ENCODE data around the gene PLA2G2D. TPM values are rescaled to one million over a fixed set of nuclear protein-coding genes. Genes with fewer than 3 reads are reported as not detected.

Gene PLA2G2D
- total and polyA plus RNA-seq, 2 experiments from 2014 or later, result not detected

DNA sequence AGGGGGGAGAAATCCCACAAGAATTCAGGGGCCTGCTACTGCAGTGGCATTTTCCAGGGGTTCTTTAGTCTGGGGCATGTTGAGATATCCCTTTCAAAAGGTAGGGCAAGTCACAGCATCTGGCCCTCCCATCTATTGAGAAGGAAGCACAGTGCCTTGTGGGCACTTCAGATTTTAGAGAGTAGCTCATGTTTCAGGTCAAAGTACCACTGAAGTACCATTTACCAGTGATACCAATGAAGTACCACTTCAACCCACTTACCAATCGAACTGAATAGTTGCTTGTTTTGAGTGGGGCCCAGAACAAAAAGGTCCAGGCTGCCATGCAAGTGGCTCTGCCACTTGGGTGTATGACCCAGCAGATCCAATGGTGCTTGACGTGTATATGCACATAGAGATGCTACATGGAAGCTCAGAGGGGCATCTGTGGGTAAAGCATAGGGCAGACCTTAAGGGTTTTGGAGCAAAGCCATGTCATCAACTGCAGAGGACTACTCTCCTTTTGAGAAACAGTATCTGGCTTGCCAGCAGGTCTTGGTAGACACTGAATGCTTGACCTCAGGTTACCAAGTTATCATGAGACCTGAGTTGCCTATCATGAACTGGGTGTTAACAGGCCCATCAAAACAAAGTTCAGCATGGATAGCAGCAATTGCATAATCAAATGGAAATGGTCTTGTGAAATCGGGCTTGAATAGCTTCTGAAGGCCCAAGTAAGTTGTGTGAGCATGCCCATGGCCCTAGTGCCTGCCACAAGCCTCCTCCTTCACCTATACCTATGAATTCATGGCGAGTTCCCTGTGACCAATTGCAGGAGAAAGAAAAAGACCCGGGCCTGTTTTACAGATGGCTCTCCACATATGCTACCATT is 23.5 kb downstream of the PLA2G2D start (continued):
- TF ChIP-seq, protein P1, sequence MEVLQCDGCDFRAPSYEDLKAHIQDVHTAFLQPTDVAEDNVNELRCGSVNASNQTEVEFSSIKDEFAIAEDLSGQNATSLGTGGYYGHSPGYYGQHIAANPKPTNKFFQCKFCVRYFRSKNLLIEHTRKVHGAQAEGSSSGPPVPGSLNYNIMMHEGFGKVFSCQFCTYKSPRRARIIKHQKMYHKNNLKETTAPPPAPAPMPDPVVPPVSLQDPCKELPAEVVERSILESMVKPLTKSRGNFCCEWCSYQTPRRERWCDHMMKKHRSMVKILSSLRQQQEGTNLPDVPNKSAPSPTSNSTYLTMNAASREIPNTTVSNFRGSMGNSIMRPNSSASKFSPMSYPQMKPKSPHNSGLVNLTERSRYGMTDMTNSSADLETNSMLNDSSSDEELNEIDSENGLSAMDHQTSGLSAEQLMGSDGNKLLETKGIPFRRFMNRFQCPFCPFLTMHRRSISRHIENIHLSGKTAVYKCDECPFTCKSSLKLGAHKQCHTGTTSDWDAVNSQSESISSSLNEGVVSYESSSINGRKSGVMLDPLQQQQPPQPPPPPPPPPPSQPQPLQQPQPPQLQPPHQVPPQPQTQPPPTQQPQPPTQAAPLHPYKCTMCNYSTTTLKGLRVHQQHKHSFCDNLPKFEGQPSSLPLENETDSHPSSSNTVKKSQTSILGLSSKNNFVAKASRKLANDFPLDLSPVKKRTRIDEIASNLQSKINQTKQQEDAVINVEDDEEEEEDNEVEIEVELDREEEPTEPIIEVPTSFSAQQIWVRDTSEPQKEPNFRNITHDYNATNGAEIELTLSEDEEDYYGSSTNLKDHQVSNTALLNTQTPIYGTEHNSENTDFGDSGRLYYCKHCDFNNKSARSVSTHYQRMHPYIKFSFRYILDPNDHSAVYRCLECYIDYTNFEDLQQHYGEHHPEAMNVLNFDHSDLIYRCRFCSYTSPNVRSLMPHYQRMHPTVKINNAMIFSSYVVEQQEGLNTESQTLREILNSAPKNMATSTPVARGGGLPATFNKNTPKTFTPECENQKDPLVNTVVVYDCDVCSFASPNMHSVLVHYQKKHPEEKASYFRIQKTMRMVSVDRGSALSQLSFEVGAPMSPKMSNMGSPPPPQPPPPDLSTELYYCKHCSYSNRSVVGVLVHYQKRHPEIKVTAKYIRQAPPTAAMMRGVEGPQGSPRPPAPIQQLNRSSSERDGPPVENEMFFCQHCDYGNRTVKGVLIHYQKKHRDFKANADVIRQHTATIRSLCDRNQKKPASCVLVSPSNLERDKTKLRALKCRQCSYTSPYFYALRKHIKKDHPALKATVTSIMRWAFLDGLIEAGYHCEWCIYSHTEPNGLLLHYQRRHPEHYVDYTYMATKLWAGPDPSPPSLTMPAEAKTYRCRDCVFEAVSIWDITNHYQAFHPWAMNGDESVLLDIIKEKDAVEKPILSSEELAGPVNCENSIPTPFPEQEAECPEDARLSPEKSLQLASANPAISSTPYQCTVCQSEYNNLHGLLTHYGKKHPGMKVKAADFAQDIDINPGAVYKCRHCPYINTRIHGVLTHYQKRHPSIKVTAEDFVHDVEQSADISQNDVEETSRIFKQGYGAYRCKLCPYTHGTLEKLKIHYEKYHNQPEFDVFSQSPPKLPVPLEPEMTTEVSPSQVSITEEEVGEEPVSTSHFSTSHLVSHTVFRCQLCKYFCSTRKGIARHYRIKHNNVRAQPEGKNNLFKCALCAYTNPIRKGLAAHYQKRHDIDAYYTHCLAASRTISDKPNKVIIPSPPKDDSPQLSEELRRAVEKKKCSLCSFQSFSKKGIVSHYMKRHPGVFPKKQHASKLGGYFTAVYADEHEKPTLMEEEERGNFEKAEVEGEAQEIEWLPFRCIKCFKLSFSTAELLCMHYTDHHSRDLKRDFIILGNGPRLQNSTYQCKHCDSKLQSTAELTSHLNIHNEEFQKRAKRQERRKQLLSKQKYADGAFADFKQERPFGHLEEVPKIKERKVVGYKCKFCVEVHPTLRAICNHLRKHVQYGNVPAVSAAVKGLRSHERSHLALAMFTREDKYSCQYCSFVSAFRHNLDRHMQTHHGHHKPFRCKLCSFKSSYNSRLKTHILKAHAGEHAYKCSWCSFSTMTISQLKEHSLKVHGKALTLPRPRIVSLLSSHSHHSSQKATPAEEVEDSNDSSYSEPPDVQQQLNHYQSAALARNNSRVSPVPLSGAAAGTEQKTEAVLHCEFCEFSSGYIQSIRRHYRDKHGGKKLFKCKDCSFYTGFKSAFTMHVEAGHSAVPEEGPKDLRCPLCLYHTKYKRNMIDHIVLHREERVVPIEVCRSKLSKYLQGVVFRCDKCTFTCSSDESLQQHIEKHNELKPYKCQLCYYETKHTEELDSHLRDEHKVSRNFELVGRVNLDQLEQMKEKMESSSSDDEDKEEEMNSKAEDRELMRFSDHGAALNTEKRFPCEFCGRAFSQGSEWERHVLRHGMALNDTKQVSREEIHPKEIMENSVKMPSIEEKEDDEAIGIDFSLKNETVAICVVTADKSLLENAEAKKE (CRISPR knock-in tag; IDR thresholded peaks at IDR 0.05), result no peak
- no peak for TF ChIP-seq EZH2phosphoT487 (IDR thresholded peaks at IDR 0.05; ENCODE audit: unreplicated experiment)
- TF ChIP-seq ZNF331 (CRISPR knock-in tag; IDR thresholded peaks at IDR 0.05; ENCODE audit: low read depth), result no peak
- TF ChIP-seq NANOG (IDR thresholded peaks at IDR 0.05; ENCODE audit: borderline replicate concordance), result no peak
- no peak for TF ChIP-seq POLR2AphosphoS5 (IDR thresholded peaks at IDR 0.05; ENCODE audit: low read depth)
- TF ChIP-seq CREB1 (CRISPR knock-in tag; IDR thresholded peaks at IDR 0.05; ENCODE audit: low read depth), result no peak

DNA sequence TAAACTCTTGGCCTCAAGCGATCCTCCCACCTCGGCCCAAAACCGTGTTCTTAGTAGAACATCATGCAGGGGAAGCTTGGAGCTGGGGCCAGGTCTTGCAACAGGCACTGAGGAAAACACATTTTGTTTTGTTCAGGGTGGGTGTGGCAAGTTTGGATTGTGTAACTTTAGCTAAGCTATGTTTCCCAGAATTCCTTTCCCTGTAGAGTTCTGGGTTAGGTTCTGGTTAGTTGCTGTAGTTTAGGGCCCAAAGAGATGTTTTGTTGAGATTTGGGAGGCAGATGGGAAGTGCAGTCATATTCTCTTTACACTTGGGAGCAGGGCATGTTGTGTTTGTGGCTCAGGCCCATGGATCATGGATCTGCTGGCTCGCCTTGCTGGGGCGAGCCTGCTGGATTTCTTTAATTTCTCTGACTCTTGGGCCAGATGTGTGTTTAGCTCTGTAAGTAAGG is 25.4 kb downstream of the PLA2G2D start:
- Mint-ChIP-seq H3K4me1 (peaks cover 3% of the 10 kb centered on the region; the same call in 2 of the 3 replicates), H3K27me3 (ENCODE audit: insufficient read depth, low read depth, poor library complexity) (peaks cover 3% of the 10 kb centered on the region), H3K9me3 (peaks cover 74% of the 10 kb centered on the region), H3K27ac (no peak overlapping the region), H3K36me3 (ENCODE audit: low read depth) (peaks cover 41% of the 10 kb centered on the region), H3K4me3 (no peak overlapping the region)
- TF ChIP-seq EZH2 (IDR thresholded peaks at IDR 0.05; ENCODE audit: low read depth, unreplicated experiment) (no peak), ZNF331 (CRISPR knock-in tag; IDR thresholded peaks at IDR 0.05; ENCODE audit: low read depth) (no peak), EZH2phosphoT487 (IDR thresholded peaks at IDR 0.05; ENCODE audit: unreplicated experiment) (no peak)
- TF ChIP-seq, protein P2, sequence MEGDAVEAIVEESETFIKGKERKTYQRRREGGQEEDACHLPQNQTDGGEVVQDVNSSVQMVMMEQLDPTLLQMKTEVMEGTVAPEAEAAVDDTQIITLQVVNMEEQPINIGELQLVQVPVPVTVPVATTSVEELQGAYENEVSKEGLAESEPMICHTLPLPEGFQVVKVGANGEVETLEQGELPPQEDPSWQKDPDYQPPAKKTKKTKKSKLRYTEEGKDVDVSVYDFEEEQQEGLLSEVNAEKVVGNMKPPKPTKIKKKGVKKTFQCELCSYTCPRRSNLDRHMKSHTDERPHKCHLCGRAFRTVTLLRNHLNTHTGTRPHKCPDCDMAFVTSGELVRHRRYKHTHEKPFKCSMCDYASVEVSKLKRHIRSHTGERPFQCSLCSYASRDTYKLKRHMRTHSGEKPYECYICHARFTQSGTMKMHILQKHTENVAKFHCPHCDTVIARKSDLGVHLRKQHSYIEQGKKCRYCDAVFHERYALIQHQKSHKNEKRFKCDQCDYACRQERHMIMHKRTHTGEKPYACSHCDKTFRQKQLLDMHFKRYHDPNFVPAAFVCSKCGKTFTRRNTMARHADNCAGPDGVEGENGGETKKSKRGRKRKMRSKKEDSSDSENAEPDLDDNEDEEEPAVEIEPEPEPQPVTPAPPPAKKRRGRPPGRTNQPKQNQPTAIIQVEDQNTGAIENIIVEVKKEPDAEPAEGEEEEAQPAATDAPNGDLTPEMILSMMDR (conservative IDR thresholded peaks at IDR 0.05; ENCODE audit: low read depth in 2 of 2), result no peak
- no peak for DNase-seq (ENCODE audit: low spot score)
- H3K4me3 ChIP-seq, result no peak overlapping the region
- H3F3A ChIP-seq (replicated peaks; ENCODE audit: low read depth), result no peaks in the 10 kb centered on the region
- no peak overlapping the region for H3K4me2 ChIP-seq
- no peak for ATAC-seq
- no peaks in the 10 kb centered on the region for H4K20me1 ChIP-seq (replicated peaks; ENCODE audit: insufficient read depth)
- H3K27ac ChIP-seq (ENCODE audit: low read depth), result no peak overlapping the region
- no peaks in the 10 kb centered on the region for H3K79me2 ChIP-seq (replicated peaks; ENCODE audit: insufficient read depth)
- H3K36me3 ChIP-seq (ENCODE audit: insufficient read depth), result no peaks in the 10 kb centered on the region; the same call in 1 of the 2 replicates
- H3K9me2 ChIP-seq (ENCODE audit: insufficient read depth), result no peaks in the 10 kb centered on the region
- H2AFZ ChIP-seq, result no peak overlapping the region
- no peaks in the 10 kb centered on the region for H3K27me3 ChIP-seq (ENCODE audit: insufficient read depth)
- no peaks in the 10 kb centered on the region for H3K4me1 ChIP-seq (ENCODE audit: insufficient read depth)

Data from GM23338 (cell line).